ENCODE data around the gene AKT1.

The AKT1 gene

DNA sequence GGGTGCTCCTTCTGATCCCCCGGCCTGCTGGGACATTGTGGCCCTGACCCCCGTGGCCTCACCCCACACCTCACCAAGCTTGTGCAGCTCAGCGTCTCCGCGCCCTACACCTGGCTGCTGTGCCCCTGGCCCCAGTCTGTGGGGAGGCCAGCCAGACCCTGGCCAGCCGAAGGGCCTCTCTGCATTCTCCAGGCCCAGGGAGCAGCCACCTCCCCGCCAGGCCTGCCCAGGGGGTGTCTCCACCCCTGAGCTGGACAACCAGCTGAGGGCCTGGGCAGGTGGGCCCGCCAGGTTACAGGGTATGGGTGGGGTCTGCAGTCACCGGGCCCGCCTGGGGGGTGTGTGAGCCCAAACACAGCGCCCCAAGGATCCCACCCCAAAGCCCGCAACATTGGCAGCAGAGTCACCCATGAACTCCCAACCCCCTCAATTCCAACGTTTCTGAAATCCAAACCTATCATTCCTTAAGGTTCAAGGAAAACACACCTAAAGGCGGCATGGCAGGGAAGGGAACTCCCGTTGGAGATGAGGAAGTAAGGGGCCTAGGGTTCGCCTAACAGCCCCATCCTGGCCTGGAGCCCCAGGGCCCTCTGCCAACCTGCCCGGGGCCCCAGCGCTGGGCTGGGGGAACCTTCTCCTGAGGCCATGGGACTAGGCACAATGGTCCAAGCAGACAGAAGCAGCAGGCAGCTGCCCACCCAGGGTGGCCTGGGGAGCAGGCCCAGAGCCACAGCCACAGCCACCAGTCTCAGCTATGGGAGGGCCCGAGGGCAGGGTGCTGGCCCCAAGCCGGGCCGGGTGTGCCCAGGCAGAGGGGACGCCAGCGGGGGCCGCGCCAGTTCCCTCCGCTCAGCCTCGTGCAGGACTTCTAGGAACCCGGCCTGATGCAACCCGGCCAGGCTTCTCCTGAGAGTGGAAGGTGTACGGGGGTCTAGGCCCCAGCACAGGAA lies 8.5 kb downstream of the AKT1 start:
- POLR2A ChIA-PET, result no interaction called here
- DNase-seq (ENCODE audit: extremely low spot score), result no peak
- CTCF ChIA-PET, result no interaction called here
- TF ChIP-seq, protein P1, sequence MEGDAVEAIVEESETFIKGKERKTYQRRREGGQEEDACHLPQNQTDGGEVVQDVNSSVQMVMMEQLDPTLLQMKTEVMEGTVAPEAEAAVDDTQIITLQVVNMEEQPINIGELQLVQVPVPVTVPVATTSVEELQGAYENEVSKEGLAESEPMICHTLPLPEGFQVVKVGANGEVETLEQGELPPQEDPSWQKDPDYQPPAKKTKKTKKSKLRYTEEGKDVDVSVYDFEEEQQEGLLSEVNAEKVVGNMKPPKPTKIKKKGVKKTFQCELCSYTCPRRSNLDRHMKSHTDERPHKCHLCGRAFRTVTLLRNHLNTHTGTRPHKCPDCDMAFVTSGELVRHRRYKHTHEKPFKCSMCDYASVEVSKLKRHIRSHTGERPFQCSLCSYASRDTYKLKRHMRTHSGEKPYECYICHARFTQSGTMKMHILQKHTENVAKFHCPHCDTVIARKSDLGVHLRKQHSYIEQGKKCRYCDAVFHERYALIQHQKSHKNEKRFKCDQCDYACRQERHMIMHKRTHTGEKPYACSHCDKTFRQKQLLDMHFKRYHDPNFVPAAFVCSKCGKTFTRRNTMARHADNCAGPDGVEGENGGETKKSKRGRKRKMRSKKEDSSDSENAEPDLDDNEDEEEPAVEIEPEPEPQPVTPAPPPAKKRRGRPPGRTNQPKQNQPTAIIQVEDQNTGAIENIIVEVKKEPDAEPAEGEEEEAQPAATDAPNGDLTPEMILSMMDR (IDR thresholded peaks at IDR 0.05; ENCODE audit: control extremely low read depth, extremely low read depth, low read depth, missing control alignments), result no peak

- DNase-seq (ENCODE audit: extremely low spot score), result no peak
- ChIA-PET POLR2A (no interaction called here), CTCF (no interaction called here)
- TF ChIP-seq, protein P1 (IDR thresholded peaks at IDR 0.05; ENCODE audit: control extremely low read depth, extremely low read depth, low read depth, missing control alignments), result no peak
Observed at GRCh38 chr14:104786091-104786586, 9.4 kb downstream of the AKT1 start.

DNA sequence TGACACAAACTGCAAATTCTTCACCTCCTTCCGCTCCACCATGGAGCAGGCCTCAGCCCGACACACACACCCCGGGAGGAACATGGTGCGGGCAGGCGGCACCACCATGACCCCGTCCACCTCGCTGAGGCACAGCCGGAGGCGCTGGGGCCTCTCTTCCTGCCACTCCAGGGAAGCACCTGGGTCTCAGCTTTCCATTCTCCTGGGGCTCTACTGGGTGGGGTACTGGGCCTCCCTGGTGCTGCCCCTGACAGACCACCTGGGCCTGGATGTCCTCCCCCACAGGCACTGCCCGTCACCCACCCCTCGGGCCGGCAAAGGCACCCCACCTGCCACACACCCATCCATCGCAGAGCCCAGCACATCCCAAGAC lies 9.9 kb downstream of the AKT1 start:
- TF ChIP-seq, protein P1 (IDR thresholded peaks at IDR 0.05; ENCODE audit: control extremely low read depth, extremely low read depth, low read depth, missing control alignments), result no peak
- ChIA-PET POLR2A (no interaction called here), CTCF (interaction anchor here (1.4 kb wide), 1 partner anchor 17 kb away, joined by 4 read pairs; no protein-coding TSS in a partner anchor)
- DNase-seq (ENCODE audit: extremely low spot score), result no peak

DNA sequence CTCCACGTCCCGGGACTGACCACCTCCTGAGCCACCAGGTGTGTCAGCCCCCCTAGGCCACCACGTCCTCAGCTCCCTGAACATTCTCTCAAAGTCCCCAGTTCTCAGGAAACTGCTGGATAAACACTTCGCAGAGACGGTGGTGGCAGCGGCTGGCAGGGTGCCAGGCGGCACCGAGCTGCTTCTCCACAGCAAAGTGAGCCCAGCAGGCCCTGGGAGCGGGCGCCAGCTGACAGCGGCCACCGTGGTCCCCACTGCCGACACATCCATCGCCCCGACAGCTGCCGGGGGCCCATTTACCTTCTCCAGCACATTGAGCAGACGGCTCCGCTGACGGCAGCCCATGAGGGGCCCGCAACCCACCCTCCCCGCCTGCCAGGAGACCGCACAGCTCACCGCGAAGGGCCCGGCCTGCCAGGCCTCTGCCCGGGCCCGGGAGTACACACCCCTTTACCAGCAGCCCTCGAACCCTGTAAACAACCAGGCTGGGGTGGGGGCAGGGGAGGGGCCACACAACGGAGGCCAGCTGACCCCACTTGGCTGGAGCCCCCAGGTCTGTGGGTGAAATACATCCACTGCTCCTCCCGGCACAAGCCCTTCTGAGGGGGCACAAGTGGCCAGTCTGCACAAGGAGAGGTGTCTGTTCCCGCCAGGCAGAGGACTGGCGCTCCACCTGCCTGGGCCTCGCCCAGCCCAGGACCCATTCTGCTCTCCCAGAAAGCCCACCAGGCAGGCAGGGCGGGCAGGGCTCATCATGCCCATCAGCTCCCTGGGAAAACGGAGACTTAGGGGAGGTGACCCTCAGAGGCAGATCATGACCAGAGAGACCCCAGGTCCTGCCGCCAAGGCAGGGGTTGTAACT lies 10.5 kb downstream of the AKT1 start:
- DNase-seq (ENCODE audit: extremely low spot score), result no peak
- CTCF ChIA-PET, result interaction anchor here (1.4 kb wide), 1 partner anchor 16 kb away, joined by 4 read pairs; no protein-coding TSS in a partner anchor
- POLR2A ChIA-PET, result no interaction called here
- TF ChIP-seq, protein P1 (IDR thresholded peaks at IDR 0.05; ENCODE audit: control extremely low read depth, extremely low read depth, low read depth, missing control alignments), result no peak

DNA sequence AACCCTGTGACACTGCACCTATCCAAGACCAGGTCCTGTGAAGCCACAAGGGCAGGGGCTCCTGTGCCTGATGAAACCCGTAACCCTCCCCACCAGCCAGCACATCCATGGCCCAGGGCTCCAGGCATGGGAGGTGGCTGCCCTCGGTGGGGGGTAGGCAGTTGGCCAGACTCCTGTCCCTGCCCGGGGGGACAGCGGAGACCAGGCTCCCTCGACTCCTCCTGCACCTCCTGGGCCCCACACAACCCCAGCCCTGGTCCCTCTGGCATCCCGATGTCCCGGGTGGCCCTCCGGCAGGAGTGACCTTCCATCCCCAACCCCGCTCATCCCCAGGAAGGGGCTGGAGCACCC lies 11.4 kb downstream of the AKT1 start:
- POLR2A ChIA-PET, result no interaction called here

More for the DNA sequence above, 11.4 kb downstream of the AKT1 start:
- CTCF ChIA-PET, result interaction anchor here (1.4 kb wide), 1 partner anchor 16 kb away, joined by 4 read pairs; no protein-coding TSS in a partner anchor
- DNase-seq (ENCODE audit: extremely low spot score), result no peak
- TF ChIP-seq, protein P1 (IDR thresholded peaks at IDR 0.05; ENCODE audit: control extremely low read depth, extremely low read depth, low read depth, missing control alignments), result no peak

Data from GM10248 (cell line).